Skeletal muscle tissue (tissue), 4 donors: ENCODE measurements around the gene PCDHB1. TPM values are rescaled to one million over a fixed set of nuclear protein-coding genes. Genes with fewer than 3 reads are reported as not detected.
"Not testable (repeated sequence)": the region's sequence is repeated elsewhere in the genome, so short reads cannot be mapped to it uniquely, and the experiment has no call there.

Experiments used
- H3K27ac ChIP-seq: one replicate; pipeline ENCODE4 v1.7.0; 2013; ENCODE audit warnings: mild to moderate bottlenecking, low read depth, low read length, inconsistent platforms
- H3K27me3 ChIP-seq, 3 donors: one replicate each; pipeline ENCODE4 v1.7.0; 2013; ENCODE audit warnings: low read length in 3 of 3; ENCODE audit not compliant: control insufficient read depth in 3 of 3, insufficient read depth in 3 of 3
- H3K36me3 ChIP-seq, 3 donors: one replicate each; pipeline ENCODE4 v1.7.0; 2013; ENCODE audit warnings: low read length in 3 of 3; ENCODE audit not compliant: control insufficient read depth in 3 of 3, insufficient read depth in 3 of 3
- H3K4me1 ChIP-seq, 3 donors: one replicate each; pipeline ENCODE4 v1.7.0; 2013; ENCODE audit warnings: low read length in 3 of 3, mild to moderate bottlenecking in 3 of 3; ENCODE audit not compliant: control insufficient read depth in 3 of 3, insufficient read depth in 3 of 3
- H3K4me3 ChIP-seq, 3 donors: one replicate each; pipeline ENCODE4 v1.7.0; 2013; ENCODE audit warnings: low read length in 3 of 3
- H3K9ac ChIP-seq, 3 donors: one replicate each; pipeline ENCODE4 v1.7.0; 2013; ENCODE audit warnings: low read length in 3 of 3, mild to moderate bottlenecking in 3 of 3, moderate library complexity in 2 of 3, low read depth in 1 of 3
- H3K9me3 ChIP-seq, 3 donors: one replicate each; pipeline ENCODE4 v1.7.0; 2013; ENCODE audit warnings: low read length in 3 of 3; ENCODE audit not compliant: control insufficient read depth in 3 of 3
- total RNA-seq: library from RNA; depleted of rRNA; stranded (reverse); fragments of >200 nt; gene quantifications from one replicate; pipeline ENCODE4 v1.2.3, GENCODE V29; 2014
- donor health status: Osteomylitis.

The PCDHB1 gene
- total RNA-seq, 1 donor from 2014 or later = not detected

DNA sequence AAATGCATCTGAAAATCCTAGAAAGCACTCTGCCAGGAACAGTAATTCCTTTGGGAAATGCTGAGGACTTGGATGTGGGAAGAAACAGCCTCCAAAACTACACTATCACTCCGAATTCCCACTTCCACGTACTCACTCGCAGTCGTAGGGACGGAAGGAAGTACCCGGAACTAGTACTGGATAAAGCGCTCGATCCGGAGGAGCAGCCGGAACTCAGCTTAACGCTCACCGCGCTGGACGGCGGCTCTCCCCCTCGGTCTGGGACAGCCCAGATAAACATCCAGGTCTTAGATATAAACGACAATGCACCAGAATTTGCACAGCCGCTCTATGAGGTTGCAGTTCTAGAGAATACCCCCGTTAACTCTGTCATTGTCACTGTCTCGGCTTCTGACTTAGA, 49.9 kb downstream of the PCDHB1 start:
- Histone ChIP-seq H3K9me3 (peaks cover 2 to 16% (median 8%) of the 10 kb centered on the region in 3 donors), H3K27ac (no peak overlapping the region), H3K4me1 (no peaks in the 10 kb centered on the region), H3K9ac (peak overlapping the region in 1 of 3 donors; percentile 42), H3K36me3 (no peaks in the 10 kb centered on the region), H3K4me3 (peak overlapping the region; percentile 58 to 66 (median 60)), H3K27me3 (peaks cover 0 to 6% (median 0%) of the 10 kb centered on the region in 3 donors)

GRCh38 chr5:141102070-141102469, 50.9 kb downstream of the PCDHB1 start:
- not testable (repeated sequence) for H3K9ac ChIP-seq, H3K4me1 ChIP-seq, H3K27ac ChIP-seq, H3K4me3 ChIP-seq, H3K36me3 ChIP-seq, H3K27me3 ChIP-seq
- H3K9me3 ChIP-seq = peaks cover 2 to 16% (median 8%) of the 10 kb centered on the region in 3 donors

- not testable (repeated sequence) for H3K9ac ChIP-seq, H3K27ac ChIP-seq, H3K27me3 ChIP-seq, H3K4me1 ChIP-seq, H3K36me3 ChIP-seq, H3K4me3 ChIP-seq
- peaks cover 2 to 16% (median 8%) of the 10 kb centered on the region in 3 donors for H3K9me3 ChIP-seq
Observed at GRCh38 chr5:141102471-141102870, 51.3 kb downstream of the PCDHB1 start.

- no peaks in the 10 kb centered on the region for H3K4me1 ChIP-seq
- peaks cover 0 to 4% (median 0%) of the 10 kb centered on the region in 3 donors for H3K27me3 ChIP-seq
- no peak overlapping the region for H3K4me3 ChIP-seq
- H3K9ac ChIP-seq = no peak overlapping the region
- no peaks in the 10 kb centered on the region for H3K36me3 ChIP-seq
- no peak overlapping the region for H3K27ac ChIP-seq
- peaks cover 2 to 14% (median 9%) of the 10 kb centered on the region in 3 donors for H3K9me3 ChIP-seq
Observed at GRCh38 chr5:141105350-141105749, 54.2 kb downstream of the PCDHB1 start.

Other genes starting within 250 kb of the PCDHB1 start
- gene PCDHA4, start 244.3 kb upstream of the PCDHB1 start, total RNA-seq = 0.52 TPM
- not detected for gene PCDHA5, start 229.8 kb upstream of the PCDHB1 start, total RNA-seq
- gene PCDHA6, start 223.4 kb upstream of the PCDHB1 start, total RNA-seq = under 0.01 TPM
- gene PCDHA7, start 217.1 kb upstream of the PCDHB1 start, total RNA-seq = 0.52 TPM
- 0.52 TPM for gene PCDHA8, start 210.2 kb upstream of the PCDHB1 start, total RNA-seq
- 0.52 TPM for gene PCDHA9, start 203.0 kb upstream of the PCDHB1 start, total RNA-seq
- gene PCDHA10, start 195.5 kb upstream of the PCDHB1 start, total RNA-seq = under 0.01 TPM
- gene PCDHA11, start 182.4 kb upstream of the PCDHB1 start, total RNA-seq = under 0.01 TPM
- gene PCDHA12, start 176.1 kb upstream of the PCDHB1 start, total RNA-seq = not detected
- under 0.01 TPM for gene PCDHA13, start 169.2 kb upstream of the PCDHB1 start, total RNA-seq
- 0.52 TPM for gene PCDHAC1, start 125.1 kb upstream of the PCDHB1 start, total RNA-seq
- gene PCDHAC2, start 84.9 kb upstream of the PCDHB1 start, total RNA-seq = 2.1 TPM
- gene PCDHB2, start 43.2 kb downstream of the PCDHB1 start, total RNA-seq = 2.6 TPM
- 1.6 TPM for gene PCDHB3, start 49.1 kb downstream of the PCDHB1 start, total RNA-seq
- 1.6 TPM for gene PCDHB4, start 70.4 kb downstream of the PCDHB1 start, total RNA-seq
- gene PCDHB5, start 83.8 kb downstream of the PCDHB1 start, total RNA-seq = 3.1 TPM
- gene PCDHB6, start 98.7 kb downstream of the PCDHB1 start, total RNA-seq = 0.52 TPM
- 2.1 TPM for gene PCDHB7, start 121.3 kb downstream of the PCDHB1 start, total RNA-seq
- gene PCDHB8, start 126.4 kb downstream of the PCDHB1 start, total RNA-seq = 1.6 TPM
- gene PCDHB16, start 131.0 kb downstream of the PCDHB1 start, total RNA-seq = 1.6 TPM
- 1.0 TPM for gene PCDHB9, start 135.8 kb downstream of the PCDHB1 start, total RNA-seq
- 2.6 TPM for gene PCDHB10, start 141.0 kb downstream of the PCDHB1 start, total RNA-seq
- 4.2 TPM for gene PCDHB11, start 148.3 kb downstream of the PCDHB1 start, total RNA-seq
- gene PCDHB12, start 157.3 kb downstream of the PCDHB1 start, total RNA-seq = 1.6 TPM
- 1.6 TPM for gene PCDHB13, start 162.5 kb downstream of the PCDHB1 start, total RNA-seq
- gene PCDHB14, start 172.0 kb downstream of the PCDHB1 start, total RNA-seq = 4.2 TPM
- 4.2 TPM for gene PCDHB15, start 194.0 kb downstream of the PCDHB1 start, total RNA-seq